H9 (cell line): ENCODE measurements around the gene TPD52L1. TPM values are rescaled to one million over a fixed set of nuclear protein-coding genes. Genes with fewer than 3 reads are reported as not detected.

ENCODE experiments used
- DNase-seq: peaks from one replicate; pipeline ENCODE4 v3.0.0-alpha.2; 2017
- H2AFZ ChIP-seq: one replicate; pipeline ENCODE4 v1.6.1; 2013; ENCODE audit warnings: mild to moderate bottlenecking, low read length, control low read depth, moderate library complexity
- H2AK5ac ChIP-seq: 2 replicates; pipeline ENCODE4 v1.6.1; 2013; ENCODE audit warnings: low read length, control low read depth, mixed read lengths; ENCODE audit not compliant: insufficient read length
- H2BK120ac ChIP-seq: one replicate; pipeline ENCODE4 v1.6.1; 2013; ENCODE audit warnings: low read depth, mild to moderate bottlenecking, low read length, control low read depth, inconsistent platforms; ENCODE audit not compliant: poor library complexity, severe bottlenecking
- H2BK12ac ChIP-seq: 2 replicates; pipeline ENCODE4 v1.6.1; 2013; ENCODE audit warnings: low read length, control low read depth, mixed read lengths, low read depth; ENCODE audit not compliant: insufficient read length
- H2BK15ac ChIP-seq: 2 replicates; pipeline ENCODE4 v1.6.1; 2013; ENCODE audit warnings: low read depth, low read length, control low read depth
- H2BK20ac ChIP-seq: one replicate; pipeline ENCODE4 v1.6.1; 2013; ENCODE audit warnings: low read depth, mild to moderate bottlenecking, low read length, control low read depth, inconsistent platforms; ENCODE audit not compliant: poor library complexity, severe bottlenecking
- H2BK5ac ChIP-seq: 2 replicates; pipeline ENCODE4 v1.6.1; 2013; ENCODE audit warnings: low read length, control low read depth, mixed read lengths; ENCODE audit not compliant: insufficient read length
- H3K14ac ChIP-seq: 2 replicates; pipeline ENCODE4 v1.6.1; 2013; ENCODE audit warnings: low read length, control low read depth; ENCODE audit not compliant: insufficient read depth
- H3K18ac ChIP-seq: 2 replicates; pipeline ENCODE4 v1.6.1; 2013; ENCODE audit warnings: low read depth, mild to moderate bottlenecking, mixed read lengths, low read length, control low read depth; ENCODE audit not compliant: insufficient read length
- H3K23ac ChIP-seq: 2 replicates; pipeline ENCODE4 v1.6.1; 2013; ENCODE audit warnings: low read length, control low read depth, mixed read lengths, low read depth; ENCODE audit not compliant: insufficient read length
- H3K23me2 ChIP-seq: 2 replicates; pipeline ENCODE4 v1.6.1; 2013; ENCODE audit warnings: low read depth, mild to moderate bottlenecking, mixed read lengths, low read length, control low read depth; ENCODE audit not compliant: insufficient read length, poor library complexity, severe bottlenecking
- H3K27ac ChIP-seq: 2 replicates; pipeline ENCODE4 v1.5.1; 2013; ENCODE audit warnings: low read length, control low read depth, mixed read lengths, low read depth; ENCODE audit not compliant: insufficient read length
- H3K27me3 ChIP-seq: 2 replicates; pipeline ENCODE4 v1.6.1; 2013; ENCODE audit warnings: low read length, control low read depth, inconsistent platforms; ENCODE audit not compliant: insufficient read depth
- H3K4ac ChIP-seq: 2 replicates; pipeline ENCODE4 v1.6.1; 2013; ENCODE audit warnings: low read depth, mild to moderate bottlenecking, control low read depth, inconsistent platforms, low read length, moderate library complexity
- H3K4me1 ChIP-seq: 2 replicates; pipeline ENCODE4 v1.6.1; 2013; ENCODE audit warnings: low read length, control low read depth, inconsistent platforms; ENCODE audit not compliant: insufficient read depth
- H3K4me2 ChIP-seq: 2 replicates; pipeline ENCODE4 v1.6.1; 2013; ENCODE audit warnings: low read length, control low read depth, mixed read lengths; ENCODE audit not compliant: insufficient read length, insufficient read depth
- H3K56ac ChIP-seq: 2 replicates; pipeline ENCODE4 v1.6.1; 2013; ENCODE audit warnings: low read depth, mild to moderate bottlenecking, mixed read lengths, low read length, control low read depth; ENCODE audit not compliant: insufficient read length
- H3K79me1 ChIP-seq: 2 replicates; pipeline ENCODE4 v1.6.1; 2013; ENCODE audit warnings: low read depth, mild to moderate bottlenecking, moderate library complexity, low read length, control low read depth, inconsistent platforms; ENCODE audit not compliant: insufficient read depth, poor library complexity, severe bottlenecking
- H3K79me2 ChIP-seq: 2 replicates; pipeline ENCODE4 v1.6.1; 2013; ENCODE audit warnings: low read length, control low read depth, inconsistent platforms; ENCODE audit not compliant: insufficient read depth
- H3K9ac ChIP-seq: 2 replicates; pipeline ENCODE4 v1.6.1; 2013; ENCODE audit warnings: low read length, control low read depth, mixed read lengths; ENCODE audit not compliant: insufficient read length; ENCODE audit errors: extremely low read depth
- H3K9me3 ChIP-seq: one replicate; pipeline ENCODE4 v1.6.1; 2013; ENCODE audit warnings: low read depth, low read length, inconsistent platforms; ENCODE audit not compliant: control insufficient read depth
- H3T11ph ChIP-seq: one replicate; pipeline ENCODE4 v1.6.1; 2013; ENCODE audit warnings: mild to moderate bottlenecking, low read length, control low read depth, inconsistent platforms
- H4K20me1 ChIP-seq: one replicate; pipeline ENCODE4 v1.6.1; 2013; ENCODE audit not compliant: control insufficient read depth, insufficient read length, insufficient read depth
- H4K5ac ChIP-seq: 2 replicates; pipeline ENCODE4 v1.6.1; 2013; ENCODE audit warnings: low read depth, mild to moderate bottlenecking, mixed read lengths, low read length, control low read depth; ENCODE audit not compliant: insufficient read length
- H4K8ac ChIP-seq: replicated peaks from 2 replicates; pipeline ENCODE4 v1.6.1; 2013; ENCODE audit warnings: low read length, control low read depth, mixed read lengths, low read depth; ENCODE audit not compliant: insufficient read length
- H4K91ac ChIP-seq: 2 replicates; pipeline ENCODE4 v1.6.1; 2013; ENCODE audit warnings: low read depth, mild to moderate bottlenecking, moderate library complexity, mixed read lengths, low read length, control low read depth; ENCODE audit not compliant: insufficient read length
- H3K27ac Mint-ChIP-seq, 3 experiments: 2 replicates in 2 of 3; 3 replicates in 1 of 3; pipeline ENCODE4 v1.8.0; 2020 to 2021; ENCODE audit warnings: mixed read lengths in 3 of 3, mild to moderate bottlenecking in 1 of 3, moderate library complexity in 1 of 3
- H3K27me3 Mint-ChIP-seq: 2 replicates; pipeline ENCODE4 v1.8.0; 2021; ENCODE audit warnings: low read depth, mild to moderate bottlenecking, moderate library complexity, mixed read lengths
- H3K36me3 Mint-ChIP-seq, 3 experiments: 2 replicates in 2 of 3; 3 replicates in 1 of 3; pipeline ENCODE4 v1.8.0; 2020 to 2021; ENCODE audit warnings: low read depth in 3 of 3, mixed read lengths in 3 of 3; ENCODE audit not compliant: insufficient read depth in 1 of 3
- H3K4me1 Mint-ChIP-seq, 2 experiments: 2 replicates each; pipeline ENCODE4 v1.8.0; 2020; ENCODE audit warnings: mixed read lengths in 2 of 2
- H3K4me3 Mint-ChIP-seq, 2 experiments: 2 replicates in 1 of 2; 3 replicates in 1 of 2; pipeline ENCODE4 v1.8.0; 2020 to 2021; ENCODE audit warnings: mild to moderate bottlenecking in 2 of 2, mixed read lengths in 2 of 2, moderate library complexity in 1 of 2
- H3K9me3 Mint-ChIP-seq, 2 experiments: 2 replicates in 1 of 2; 3 replicates in 1 of 2; pipeline ENCODE4 v1.8.0; 2020; ENCODE audit warnings: mild to moderate bottlenecking in 2 of 2, mixed read lengths in 2 of 2, moderate library complexity in 1 of 2
- CTCF ChIP-seq: fragments of 200-600 bp; sonication (generic); conservative IDR thresholded peaks from 3 replicates; pipeline ENCODE4 v1.8.0; 2021; ENCODE audit warnings: antibody characterized with exemption, mild to moderate bottlenecking
- WGBS: extraction: QIAGEN DNeasy Blood & Tissue Kit; methylation state at CpG from one replicate; pipeline ENCODE4 v1.1.7; 2013; ENCODE audit warnings: missing lambda C conversion rate, low lambda C conversion rate, mixed read lengths; ENCODE audit not compliant: insufficient read length; ENCODE audit errors: extremely low coverage; 5-methylcytosine and 5-hydroxymethylcytosine counted together
- total RNA-seq: library from RNA; stranded (reverse); gene quantifications from 2 replicates; pipeline ENCODE4 v1.2.1, GENCODE V29; 2021

The TPD52L1 gene
- total RNA-seq, 1 experiment from 2014 or later, result 6.6 TPM

GRCh38 chr6:125271486-125272159 is 118.0 kb downstream of the TPD52L1 start:
- Histone ChIP-seq H3K27ac (no peak overlapping the region), H3K14ac (no peak overlapping the region), H3K9me3 (no peaks in the 10 kb centered on the region), H2BK20ac (no peak overlapping the region), H2AFZ (no peak overlapping the region), H4K20me1 (no peaks in the 10 kb centered on the region), H2BK120ac (no peak overlapping the region), H4K5ac (no peak overlapping the region), H3K18ac (no peak overlapping the region), H3K4me2 (no peak overlapping the region), H2BK12ac (no peak overlapping the region), H3K79me2 (no peaks in the 10 kb centered on the region), H3T11ph (no peak overlapping the region), H3K27me3 (no peaks in the 10 kb centered on the region), H3K4me1 (no peaks in the 10 kb centered on the region), H3K56ac (no peak overlapping the region), H4K91ac (no peak overlapping the region), H3K79me1 (no peaks in the 10 kb centered on the region), H2BK15ac (no peak overlapping the region), H2AK5ac (no peak overlapping the region), H3K9ac (no peak overlapping the region), H4K8ac (no peak overlapping the region), H3K23me2 (no peaks in the 10 kb centered on the region), H3K23ac (no peak overlapping the region), H2BK5ac (no peak overlapping the region), H3K4ac (no peak overlapping the region)
- TF ChIP-seq CTCF, result no peak
- DNase-seq, result no peak
- no CpG with 5 or more reads among the region's 8 CpGs for WGBS
- Mint-ChIP-seq H3K4me1 (no peaks in the 10 kb centered on the region), H3K9me3 (no peaks in the 10 kb centered on the region), H3K4me3 (no peak overlapping the region), H3K36me3 (peaks cover 9 to 21% (median 12%) of the 10 kb centered on the region in 3 experiments; a peak in 6 of 7 replicates), H3K27me3 (no peaks in the 10 kb centered on the region), H3K27ac (no peak overlapping the region)
